Body of pancreas (tissue), 4 donors: ENCODE data around the gene AP1M1.
A peak's percentile ranks its signal among the peaks of the same experiment; 100 is the strongest.

ENCODE experiments used
- CTCF ChIP-seq, 7 experiments: fragments of 450-650 bp in 4 of 7; fragments of 200-600 bp in 3 of 7; sonication (generic) in 3 of 7; IDR thresholded peaks; one replicate each; pipeline ENCODE4 v1.5.1; 2016 to 2019; ENCODE audit warnings: antibody characterized with exemption in 7 of 7
- POLR2A ChIP-seq, 3 donors: fragments of 450-650 bp; IDR thresholded peaks; one replicate each; pipeline ENCODE4 v1.6.1; 2016; ENCODE audit warnings: antibody characterized with exemption in 3 of 3, mild to moderate bottlenecking in 2 of 3

GRCh38 chr19:16283210-16284061, 85.7 kb downstream of the AP1M1 start:
- TF ChIP-seq CTCF (IDR thresholded peaks at IDR 0.05) (no peak), POLR2A (IDR thresholded peaks at IDR 0.05) (peak in 2 of 3 donors; percentile 67 to 68)
